Activated CD8-positive, alpha-beta T cell treated with anti-CD3 and anti-CD28 coated beads for 36 hours (primary cell): ENCODE results near the gene ST3GAL3. TPM values are rescaled to one million over a fixed set of nuclear protein-coding genes. Genes with fewer than 3 reads are reported as not detected.

Experiments used
- ATAC-seq: fragments of 200-7000 bp; cut with Tn5 transposase; one replicate; pipeline ENCODE4 v1.10.0; 2021; ENCODE audit warnings: mild to moderate bottlenecking, moderate library complexity
- CTCF ChIA-PET: fragments of 350-600 bp; sonication (Branson Sonifier 250); formaldehyde crosslinking; loops from one replicate; lab custom pipeline; 2021; ENCODE audit warnings: antibody characterized with exemption; lab: Charles Lee
- POLR2A ChIA-PET: fragments of 350-600 bp; sonication (Branson Sonifier 250); formaldehyde crosslinking; loops from one replicate; lab custom pipeline; 2021; ENCODE audit warnings: antibody characterized with exemption; lab: Charles Lee
- DNase-seq: peaks from one replicate; pipeline ENCODE4 v3.0.0-alpha.2; 2020
- H3K27ac Mint-ChIP-seq: one replicate; pipeline ENCODE4 v1.8.0; 2021; ENCODE audit warnings: mild to moderate bottlenecking, mixed read lengths
- H3K27me3 Mint-ChIP-seq: one replicate; pipeline ENCODE4 v1.8.0; 2021; ENCODE audit warnings: mixed read lengths
- H3K36me3 Mint-ChIP-seq: one replicate; pipeline ENCODE4 v1.8.0; 2021; ENCODE audit warnings: low read depth, mixed read lengths
- H3K4me1 Mint-ChIP-seq: one replicate; pipeline ENCODE4 v1.8.0; 2021; ENCODE audit warnings: low read depth, mixed read lengths
- H3K4me3 Mint-ChIP-seq: one replicate; pipeline ENCODE4 v1.8.0; 2021; ENCODE audit warnings: mild to moderate bottlenecking, moderate library complexity, mixed read lengths
- H3K9me3 Mint-ChIP-seq: one replicate; pipeline ENCODE4 v1.8.0; 2021; ENCODE audit warnings: mixed read lengths
- CTCF ChIP-seq: fragments of 200-600 bp; IDR thresholded peaks from one replicate; pipeline ENCODE4 v1.8.0; 2022; ENCODE audit warnings: antibody characterized with exemption, mild to moderate bottlenecking
- intact Hi-C: fragments of 100-400 bp; cut with micrococcal nuclease; formaldehyde crosslinking; loops from one replicate; pipeline ENCODE4 v1.10.0; 2022
- total RNA-seq, 2 experiments: library from RNA; stranded (reverse); gene quantifications; one replicate each; pipeline ENCODE4 v1.2.3, GENCODE V29; 2021

ST3GAL3 gene
- total RNA-seq, 2 experiments from 2014 or later = 14.5 to 20.0 TPM

- no peak for TF ChIP-seq CTCF
- no peaks in the 10 kb centered on the region for H3K36me3 Mint-ChIP-seq
- peaks cover 11% of the 10 kb centered on the region for H3K4me1 Mint-ChIP-seq
- H3K27me3 Mint-ChIP-seq = no peaks in the 10 kb centered on the region
- no peaks in the 10 kb centered on the region for H3K9me3 Mint-ChIP-seq
- H3K27ac Mint-ChIP-seq = no peak overlapping the region
- intact Hi-C loops = no loop called here
- POLR2A ChIA-PET = no interaction called here
- ATAC-seq = peak; percentile 27
- DNase-seq = peak; percentile 52
- CTCF ChIA-PET = interaction anchor here (1.4 kb wide), 1 partner anchor 89 kb away, joined by 3 read pairs; no protein-coding TSS in a partner anchor
- H3K4me3 Mint-ChIP-seq = no peak overlapping the region
Measured at GRCh38 chr1:43853161-43853921, 146.0 kb downstream of the ST3GAL3 start.

GRCh38 chr1:43854473-43854872 lies 147.1 kb downstream of the ST3GAL3 start:
- Mint-ChIP-seq H3K36me3 (no peaks in the 10 kb centered on the region), H3K27ac (no peak overlapping the region), H3K9me3 (no peaks in the 10 kb centered on the region), H3K4me3 (no peak overlapping the region), H3K4me1 (peaks cover 8% of the 10 kb centered on the region), H3K27me3 (no peaks in the 10 kb centered on the region)
- intact Hi-C loops = no loop called here
- no peak for TF ChIP-seq CTCF
- ChIA-PET POLR2A (no interaction called here), CTCF (no interaction called here)
- ATAC-seq (no peak), DNase-seq (no peak)

GRCh38 chr1:43856188-43856587 lies 148.9 kb downstream of the ST3GAL3 start:
- ATAC-seq (no peak), DNase-seq (no peak)
- no peak for TF ChIP-seq CTCF
- peaks cover 8% of the 10 kb centered on the region for H3K4me1 Mint-ChIP-seq
- intact Hi-C loops = no loop called here
- no peaks in the 10 kb centered on the region for H3K36me3 Mint-ChIP-seq
- no peaks in the 10 kb centered on the region for H3K27me3 Mint-ChIP-seq
- ChIA-PET POLR2A (no interaction called here), CTCF (interaction anchor here (1.0 to 1.4 kb wide), 2 partner anchors 89 to 92 kb away, joined by 3 to 4 read pairs; no protein-coding TSS in a partner anchor)
- no peak overlapping the region for H3K27ac Mint-ChIP-seq
- H3K4me3 Mint-ChIP-seq = no peak overlapping the region
- H3K9me3 Mint-ChIP-seq = no peaks in the 10 kb centered on the region

- Mint-ChIP-seq H3K36me3 (no peaks in the 10 kb centered on the region), H3K27me3 (no peaks in the 10 kb centered on the region), H3K9me3 (no peaks in the 10 kb centered on the region), H3K4me3 (no peak overlapping the region), H3K4me1 (peaks cover 8% of the 10 kb centered on the region), H3K27ac (no peak overlapping the region)
- ChIA-PET POLR2A (no interaction called here), CTCF (interaction anchor here (1.0 to 1.4 kb wide), 2 partner anchors 88 to 93 kb away, joined by 3 to 4 read pairs; no protein-coding TSS in a partner anchor)
- intact Hi-C loops = no loop called here
- DNase-seq (no peak), ATAC-seq (no peak)
- no peak for TF ChIP-seq CTCF
Measured at GRCh38 chr1:43857163-43857562, 149.8 kb downstream of the ST3GAL3 start.

- no peaks in the 10 kb centered on the region for H3K27me3 Mint-ChIP-seq
- TF ChIP-seq CTCF = no peak
- no peak overlapping the region for H3K4me3 Mint-ChIP-seq
- DNase-seq (no peak), ATAC-seq (no peak)
- intact Hi-C loops = no loop called here
- CTCF ChIA-PET = no interaction called here
- H3K9me3 Mint-ChIP-seq = no peaks in the 10 kb centered on the region
- H3K27ac Mint-ChIP-seq = no peak overlapping the region
- no peaks in the 10 kb centered on the region for H3K36me3 Mint-ChIP-seq
- H3K4me1 Mint-ChIP-seq = peaks cover 3% of the 10 kb centered on the region
- POLR2A ChIA-PET = no interaction called here
Measured at GRCh38 chr1:43858324-43858723, 151.0 kb downstream of the ST3GAL3 start.
